Activated CD4-positive, alpha-beta T cell treated with anti-CD3 and anti-CD28 coated beads for 1 hour (primary cell): Measurements from ENCODE around the gene RBM33.

Source experiments
- DNase-seq: peaks from one replicate; pipeline ENCODE4 v3.0.0-alpha.2; 2020

Gene RBM33

DNA sequence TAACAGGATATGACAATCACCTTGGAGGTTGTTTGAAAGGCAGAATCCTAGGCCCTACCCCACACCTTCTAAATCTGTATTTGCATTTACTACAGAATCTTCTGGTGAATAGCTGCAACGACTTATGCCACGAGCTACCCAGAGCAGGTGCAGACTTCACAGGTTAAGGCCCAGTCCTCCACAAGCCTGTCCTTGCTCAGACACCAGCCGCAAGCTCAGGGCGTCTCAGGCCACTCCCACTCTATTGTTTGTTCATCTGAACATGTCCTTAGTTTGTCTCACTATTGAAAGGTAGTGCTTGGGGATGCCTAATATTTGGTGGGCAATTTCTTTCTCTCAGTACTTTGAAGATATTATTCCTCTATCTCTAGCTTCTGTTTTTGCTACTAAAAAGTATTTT lies 18.9 kb upstream of the RBM33 start:
- DNase-seq: no peak

GRCh38 chr7:155629171-155629570 lies 15.3 kb upstream of the RBM33 start:
- DNase-seq: no peak

- no peak for DNase-seq
Measured at GRCh38 chr7:155631155-155631554, 13.3 kb upstream of the RBM33 start.

DNA sequence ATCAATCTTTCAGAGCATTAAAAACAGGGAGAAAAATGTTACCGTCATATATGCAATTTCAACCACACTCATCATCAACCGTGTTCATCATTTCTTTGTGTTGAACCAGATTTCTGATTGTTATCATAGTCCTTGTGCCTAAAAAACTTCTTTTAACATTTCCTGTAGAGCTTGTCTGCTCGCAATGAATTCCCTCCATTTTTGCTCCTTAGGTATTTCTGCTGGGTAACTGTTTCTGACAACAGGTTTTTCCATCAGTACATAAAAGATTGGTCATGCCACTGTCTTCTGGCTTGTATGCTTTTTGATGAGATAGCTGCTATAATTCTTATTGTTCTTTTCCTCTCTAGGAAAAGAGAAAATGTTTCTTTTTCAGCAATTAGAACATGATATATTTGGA lies 8.6 kb upstream of the RBM33 start:
- DNase-seq: no peak

DNA sequence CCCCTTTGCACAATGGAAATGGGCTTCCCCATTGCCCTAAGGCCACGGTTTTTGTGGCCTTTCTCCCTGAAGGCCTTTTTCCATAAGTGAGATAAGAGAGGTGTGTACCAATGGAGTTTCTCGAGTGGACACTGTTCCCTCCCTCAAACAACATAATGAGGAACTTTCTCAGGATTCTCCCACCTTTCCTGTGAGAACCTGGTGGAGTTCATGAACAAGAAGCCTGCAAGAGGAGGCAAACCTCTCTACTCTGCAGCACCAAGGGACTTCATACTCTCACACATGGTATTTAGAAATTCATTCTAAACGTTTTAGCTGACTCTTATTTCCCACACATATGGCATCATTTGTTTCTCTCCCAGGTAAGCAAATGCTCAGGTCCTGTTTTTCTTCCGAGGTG lies 7.3 kb upstream of the RBM33 start:
- no peak for DNase-seq

DNA sequence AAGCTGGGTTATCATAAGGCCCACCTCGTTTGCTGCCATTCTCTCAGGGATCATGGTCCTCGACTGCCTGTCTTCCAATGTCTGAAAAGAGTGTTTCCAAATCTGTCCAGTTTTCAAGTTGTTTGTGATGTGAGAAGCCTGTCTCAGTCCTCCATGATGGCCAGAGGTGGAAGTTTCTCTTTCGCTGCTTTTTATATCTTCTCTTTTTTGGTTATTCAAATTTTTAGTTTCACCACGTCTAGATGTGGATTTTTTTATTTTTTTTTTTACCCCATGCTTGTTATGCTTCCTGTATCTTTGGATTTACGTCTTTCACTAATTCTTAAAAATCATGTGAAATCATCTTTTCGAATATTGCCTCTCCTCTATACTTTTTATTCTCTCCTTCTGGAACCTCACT lies 6.1 kb upstream of the RBM33 start:
- DNase-seq: no peak

DNA sequence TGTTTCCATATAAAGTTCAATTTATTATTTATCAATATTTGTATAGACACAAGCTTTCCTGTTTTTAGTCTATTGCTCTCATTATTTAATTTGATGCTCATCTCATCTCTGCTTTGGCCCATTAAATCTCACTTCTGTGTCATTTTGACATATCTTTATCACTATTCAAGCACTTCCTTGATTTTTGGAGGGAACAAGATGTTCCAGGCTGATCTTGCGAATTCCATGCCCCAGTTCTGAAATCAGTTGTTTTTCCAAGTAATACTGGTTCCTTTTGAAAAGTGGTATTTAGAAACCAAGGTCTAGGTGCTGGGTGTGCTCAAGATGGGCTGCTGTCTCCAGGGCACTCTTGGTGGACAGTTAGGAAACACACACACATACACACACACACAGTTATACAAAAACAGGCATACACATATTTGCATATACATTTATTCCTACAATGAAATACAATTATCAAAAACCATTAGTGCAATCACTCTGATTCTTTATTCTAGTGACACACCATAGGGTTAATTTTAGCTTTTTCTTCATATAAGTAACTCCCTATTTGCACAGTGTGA lies 4.4 kb upstream of the RBM33 start:
- DNase-seq: no peak

GRCh38 chr7:155640629-155641028 lies 3.8 kb upstream of the RBM33 start:
- DNase-seq: no peak

- no peak for DNase-seq
Measured at GRCh38 chr7:155643804-155644177, 670 bp upstream of the RBM33 start.

GRCh38 chr7:155644971-155645509 lies 579 bp downstream of the RBM33 start:
- DNase-seq: peak; percentile 15

- DNase-seq: no peak
Measured at GRCh38 chr7:155645662-155646061, 1.2 kb downstream of the RBM33 start.

- no peak for DNase-seq
Measured at GRCh38 chr7:155646669-155647068, 2.2 kb downstream of the RBM33 start.

GRCh38 chr7:155647302-155647701 lies 2.8 kb downstream of the RBM33 start:
- no peak for DNase-seq

DNA sequence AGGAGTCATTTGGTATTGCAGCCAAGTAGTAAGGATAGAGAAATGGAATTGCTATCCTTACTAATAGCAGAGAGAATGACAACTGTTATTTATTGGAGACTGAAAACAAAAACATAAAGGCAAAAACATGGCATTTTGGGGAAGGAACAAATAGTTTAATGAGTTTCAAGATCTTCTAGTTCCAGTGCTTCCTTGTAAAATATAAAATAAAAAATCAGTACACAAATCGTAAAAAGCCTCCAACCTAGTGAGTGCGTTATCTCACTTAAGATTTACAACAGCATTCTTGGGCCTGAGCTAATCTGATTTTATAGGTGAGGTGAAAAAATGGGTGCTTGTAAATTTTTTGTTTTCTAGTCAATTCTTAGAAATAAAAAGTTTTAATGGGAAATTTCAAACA lies 3.3 kb downstream of the RBM33 start:
- no peak for DNase-seq

GRCh38 chr7:155648752-155649339 lies 4.4 kb downstream of the RBM33 start:
- DNase-seq: no peak

DNA sequence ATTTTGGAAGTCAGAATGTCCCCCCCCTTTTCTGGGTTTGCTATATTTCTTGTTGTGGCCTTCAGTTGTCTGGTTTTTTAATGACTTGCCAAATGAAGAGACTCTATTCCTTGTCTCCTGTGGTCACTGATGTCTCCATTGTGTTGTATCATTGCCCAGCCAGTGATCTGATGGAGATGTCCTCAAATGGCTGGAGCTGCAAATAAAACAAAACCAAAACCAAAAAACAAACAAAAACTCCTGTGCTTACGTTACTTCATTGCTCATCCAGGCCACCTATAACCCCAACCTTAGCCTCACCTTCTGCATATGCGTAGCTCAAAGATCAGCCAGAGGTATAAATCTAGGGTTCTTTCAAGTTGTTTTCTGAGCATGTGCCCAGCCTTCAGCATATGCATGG lies 5.1 kb downstream of the RBM33 start:
- DNase-seq: no peak

GRCh38 chr7:155652156-155653114 lies 8.0 kb downstream of the RBM33 start:
- DNase-seq: no peak

- no peak for DNase-seq
Measured at GRCh38 chr7:155653803-155654202, 9.3 kb downstream of the RBM33 start.

GRCh38 chr7:155656891-155657290 lies 12.4 kb downstream of the RBM33 start:
- no peak for DNase-seq

DNA sequence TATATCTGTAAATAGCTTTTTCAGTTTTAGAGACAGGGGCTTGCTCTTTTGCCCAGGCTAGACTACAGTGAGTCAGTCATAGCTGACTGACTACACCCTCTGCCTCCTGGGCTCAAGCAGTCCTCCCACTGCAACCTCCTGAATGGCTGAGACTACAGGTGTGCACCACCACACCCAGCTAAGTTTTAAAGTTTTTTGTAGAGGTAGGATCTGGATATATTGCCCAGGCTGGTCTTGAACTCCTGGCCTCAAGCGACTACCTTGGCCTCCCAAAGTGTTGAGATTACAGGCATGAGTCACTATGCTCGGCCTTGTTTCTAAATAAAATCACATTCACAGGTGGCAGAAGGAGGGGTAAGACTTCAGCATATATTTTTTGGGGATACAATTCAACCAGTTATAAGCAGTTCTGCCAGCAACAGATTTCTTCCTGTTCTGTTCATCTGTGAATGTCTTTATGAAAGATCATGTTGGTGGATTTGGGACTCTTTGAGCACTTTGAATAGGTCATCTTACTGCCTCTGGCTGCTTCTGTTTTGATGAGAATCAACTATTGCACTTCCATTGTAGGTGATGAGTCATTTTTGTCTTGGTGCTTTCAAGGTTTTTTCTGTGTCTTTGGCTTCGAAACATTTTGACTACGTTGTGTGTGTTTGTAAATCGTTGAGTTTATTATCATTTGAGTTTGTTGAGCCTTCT lies 15.7 kb downstream of the RBM33 start:
- DNase-seq: no peak

DNA sequence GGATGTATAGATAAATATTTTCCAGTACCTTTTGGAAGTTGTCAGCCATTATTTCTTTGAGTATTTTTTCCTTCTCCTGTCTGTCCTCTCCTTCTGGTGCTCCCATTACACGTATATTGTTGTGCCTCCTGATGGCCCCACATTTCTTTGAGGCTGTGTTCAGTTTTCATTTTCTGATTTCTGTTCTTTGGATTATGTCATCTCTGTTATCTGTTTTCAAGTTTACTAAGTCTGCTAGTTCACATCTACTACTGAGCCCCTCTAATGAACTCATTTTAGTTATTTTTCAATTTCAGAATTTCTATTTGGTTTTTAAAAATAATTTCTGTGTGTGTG lies 16.3 kb downstream of the RBM33 start:
- DNase-seq: no peak

DNA sequence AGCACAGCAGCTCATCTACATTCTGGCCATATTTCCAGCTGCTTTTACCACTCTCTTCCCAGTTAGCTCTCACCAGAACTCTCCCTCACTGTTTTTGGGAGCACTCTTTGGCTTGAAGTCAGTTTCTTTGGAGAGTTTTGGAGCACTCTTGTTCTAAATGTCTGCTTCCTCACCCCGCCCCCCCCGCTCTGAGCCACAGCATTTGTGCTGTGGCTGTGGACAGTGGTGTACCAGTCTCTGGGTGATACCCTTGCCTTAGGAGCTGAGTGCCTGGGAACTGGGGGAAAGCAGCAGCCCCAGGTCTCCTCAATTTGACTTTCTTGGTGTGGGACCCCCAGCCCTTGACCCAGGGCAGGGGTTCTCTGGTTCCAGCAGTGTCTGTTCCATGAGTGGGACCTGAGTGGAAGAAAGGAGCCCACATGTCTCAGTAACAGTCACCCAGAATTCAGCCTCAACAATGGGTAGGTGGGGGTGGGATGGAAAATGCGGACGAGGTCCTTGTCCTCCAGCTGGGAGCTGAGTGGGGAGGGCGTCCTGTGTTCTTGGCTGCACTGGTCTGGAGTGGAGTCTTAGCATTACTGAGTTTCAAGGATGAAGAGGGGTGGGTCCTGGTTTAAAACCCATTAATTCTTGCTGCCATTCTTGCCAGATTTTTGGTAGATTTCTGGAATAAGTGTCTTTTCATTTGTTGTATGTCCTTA lies 18.0 kb downstream of the RBM33 start:
- DNase-seq: no peak

DNA sequence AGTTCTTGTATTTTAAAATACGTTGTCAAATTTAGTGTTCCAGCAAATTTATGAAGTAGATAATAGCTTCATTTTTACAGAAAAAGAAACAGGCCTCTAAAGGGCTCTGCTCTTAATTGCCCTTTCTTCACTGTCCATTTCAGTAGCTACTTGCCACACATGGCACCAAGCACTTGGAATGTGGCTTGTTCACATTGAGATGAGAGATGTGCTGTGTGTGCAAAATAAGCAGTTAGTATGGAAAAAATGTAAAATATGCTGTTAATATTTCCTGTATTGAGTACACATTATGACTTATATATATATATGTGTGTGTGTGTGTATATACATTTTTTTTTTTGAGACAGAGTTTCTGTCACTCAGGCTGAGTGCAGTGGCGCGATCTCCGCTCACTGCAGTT lies 19.5 kb downstream of the RBM33 start:
- DNase-seq: no peak
